Keratinocyte (primary cell): ENCODE measurements around the gene FRZB. TPM values are rescaled to one million over a fixed set of nuclear protein-coding genes. Genes with fewer than 3 reads are reported as not detected.

Experiments used
- DNase-seq: peaks from one replicate; pipeline ENCODE4 v3.0.0-alpha.2; 2011; ENCODE audit warnings: low read depth, missing footprints, low spot score
- FAIRE-seq: peaks from 2 replicates; lab custom pipeline; 2011; peaks lifted over from hg19 to GRCh38; lab: Jason Lieb, UNC
- H2AFZ ChIP-seq: 2 replicates; pipeline ENCODE4 v1.6.0; 2012; ENCODE audit warnings: low read length, control low read depth, inconsistent platforms; ENCODE audit not compliant: control insufficient read depth
- H3K27ac ChIP-seq: 2 replicates; pipeline ENCODE4 v1.5.1; 2011; ENCODE audit warnings: low read length; ENCODE audit not compliant: control insufficient read depth, insufficient read depth
- H3K27me3 ChIP-seq: 3 replicates; pipeline ENCODE4 v1.6.0; 2011; ENCODE audit warnings: low read length; ENCODE audit not compliant: control insufficient read depth, insufficient read depth; ENCODE audit errors: extremely low read depth
- H3K36me3 ChIP-seq, 2 experiments: 2 replicates in 1 of 2; 3 replicates in 1 of 2; pipeline ENCODE4 v1.5.1; 2011; ENCODE audit warnings: low read length in 2 of 2, mild to moderate bottlenecking in 1 of 2; ENCODE audit not compliant: control insufficient read depth in 2 of 2, insufficient read depth in 2 of 2; ENCODE audit errors: extremely low read depth in 1 of 2
- H3K4me1 ChIP-seq: 3 replicates; pipeline ENCODE4 v1.5.1; 2011; ENCODE audit warnings: low read length; ENCODE audit not compliant: control insufficient read depth, insufficient read depth; ENCODE audit errors: extremely low read depth
- H3K4me2 ChIP-seq: 3 replicates; pipeline ENCODE4 v1.6.0; 2011; ENCODE audit warnings: low read depth, low read length; ENCODE audit not compliant: control insufficient read depth, insufficient read depth; ENCODE audit errors: extremely low read depth
- H3K4me3 ChIP-seq, 3 experiments: fragments of 200-600 bp in 1 of 3; sonication (generic) in 1 of 3; 2 replicates in 2 of 3; 3 replicates in 1 of 3; pipeline ENCODE4 v1.5.1; 2011 to 2016; ENCODE audit warnings: low read length in 3 of 3, mild to moderate bottlenecking in 3 of 3, control low read depth in 2 of 3, inconsistent platforms in 1 of 3, low read depth in 1 of 3, mixed read lengths in 1 of 3, mixed run types in 1 of 3, moderate library complexity in 1 of 3; ENCODE audit not compliant: control insufficient read depth in 2 of 3, insufficient read depth in 2 of 3; ENCODE audit errors: extremely low read depth in 1 of 3
- H3K79me2 ChIP-seq: 2 replicates; pipeline ENCODE4 v1.6.0; 2012; ENCODE audit warnings: low read length; ENCODE audit not compliant: control insufficient read depth, insufficient read depth
- H3K9ac ChIP-seq: 3 replicates; pipeline ENCODE4 v1.6.0; 2011; ENCODE audit warnings: low read length; ENCODE audit not compliant: control insufficient read depth, insufficient read depth; ENCODE audit errors: extremely low read depth
- H3K9me1 ChIP-seq: 3 replicates; pipeline ENCODE4 v1.6.0; 2011; ENCODE audit warnings: low read length; ENCODE audit not compliant: control insufficient read depth, insufficient read depth; ENCODE audit errors: extremely low read depth
- H3K9me3 ChIP-seq: 2 replicates; pipeline ENCODE4 v1.5.1; 2012; ENCODE audit warnings: low read depth, low read length; ENCODE audit not compliant: control insufficient read depth
- H4K20me1 ChIP-seq: 3 replicates; pipeline ENCODE4 v1.6.0; 2011; ENCODE audit warnings: low read length; ENCODE audit not compliant: control insufficient read depth, insufficient read depth; ENCODE audit errors: extremely low read depth
- CTCF ChIP-seq, 3 experiments: IDR thresholded peaks in 1 of 3; conservative IDR thresholded peaks in 1 of 3; optimal IDR thresholded peaks in 1 of 3; 2 replicates in 2 of 3; 3 replicates in 1 of 3; pipeline versions ENCODE3 to v1.5.1; 2011; ENCODE audit warnings: low read length in 3 of 3, mild to moderate bottlenecking in 3 of 3, moderate library complexity in 2 of 3, control low read depth in 1 of 3, inconsistent platforms in 1 of 3; ENCODE audit not compliant: insufficient read depth in 2 of 3; ENCODE audit errors: extremely low read depth in 1 of 3
- EZH2 ChIP-seq: IDR thresholded peaks from one replicate; pipeline ENCODE4 v1.6.1; 2012; ENCODE audit warnings: inconsistent platforms, mild to moderate bottlenecking, low read length, moderate library complexity
- dilution Hi-C: fragments of 300-500 bp; cut with MboI; formaldehyde crosslinking; loops from one replicate; pipeline ENCODE4 v1.7.0; 2020; ENCODE audit warnings: low sequenced_read_pairs; ENCODE audit not compliant: extremely low pct_ligation_motif_present
- polyA plus RNA-seq, 5 experiments: library from polyadenylated mRNA; depleted of rRNA in 3 of 5; stranded (reverse) in 3 of 5; stranded (forward) in 1 of 5; unstranded in 1 of 5; fragments of >200 nt; gene quantifications; 1 replicate in 1 of 5; 2 replicates in 3 of 5; 3 replicates in 1 of 5; pipeline versions ENCODE4 v1.2.1 to v1.2.3, GENCODE V29; 2011 to 2012; ENCODE audit warnings: missing spikeins in 2 of 5, low read depth in 1 of 5, low replicate concordance in 1 of 5

The FRZB gene
- polyA plus RNA-seq, 1 donor (not counting 4 experiments of a cell fraction or from before 2014, with no cell fraction given) = 0.05 TPM

GRCh38 chr2:182912518-182912915 lies 46.1 kb upstream of the FRZB start:
- no peaks in the 10 kb centered on the region for H3K79me2 ChIP-seq
- TF ChIP-seq EZH2 = no peak
- no peak overlapping the region for H3K4me3 ChIP-seq
- no peaks in the 10 kb centered on the region for H3K9me3 ChIP-seq
- H2AFZ ChIP-seq = no peak overlapping the region
- no peaks in the 10 kb centered on the region for H3K9me1 ChIP-seq
- H3K27ac ChIP-seq = no peak overlapping the region
- no peak overlapping the region for H3K4me2 ChIP-seq
- FAIRE-seq (no peak), DNase-seq (no peak)
- H3K9ac ChIP-seq = no peak overlapping the region
- H3K36me3 ChIP-seq = peaks cover 19 to 21% of the 10 kb centered on the region in 2 experiments
- H3K27me3 ChIP-seq = no peaks in the 10 kb centered on the region
- H3K4me1 ChIP-seq = peaks cover 17% of the 10 kb centered on the region
- no peaks in the 10 kb centered on the region for H4K20me1 ChIP-seq
- dilution Hi-C loops = no loop called here

- Histone ChIP-seq H3K36me3 (peaks cover 19 to 21% of the 10 kb centered on the region in 2 experiments), H3K9me3 (no peaks in the 10 kb centered on the region), H3K4me3 (no peak overlapping the region), H2AFZ (no peak overlapping the region), H3K4me1 (peaks cover 17% of the 10 kb centered on the region), H3K4me2 (no peak overlapping the region), H3K79me2 (no peaks in the 10 kb centered on the region), H3K27me3 (no peaks in the 10 kb centered on the region), H3K9me1 (no peaks in the 10 kb centered on the region), H3K27ac (no peak overlapping the region), H4K20me1 (no peaks in the 10 kb centered on the region), H3K9ac (no peak overlapping the region)
- dilution Hi-C loops = no loop called here
- no peak for DNase-seq
- no peak for FAIRE-seq
- TF ChIP-seq EZH2 = no peak
- no peak for TF ChIP-seq CTCF (optimal IDR thresholded peaks at IDR 0.05 in 1 of 3, IDR thresholded peaks at IDR 0.05 in 1 of 3, conservative IDR thresholded peaks at IDR 0.05 in 1 of 3; ENCODE audit: extremely low read depth in 1 of 3, insufficient read depth in 2 of 3, low read length in 3 of 3)
Observed at GRCh38 chr2:182911813-182912517, 45.5 kb upstream of the FRZB start.
